ENCODE data around the gene JAK2. TPM values are rescaled to one million over a fixed set of nuclear protein-coding genes. Genes with fewer than 3 reads are reported as not detected.
A peak's percentile ranks its signal among the peaks of the same experiment; 100 is the strongest.

The JAK2 gene
- total RNA-seq (2011; cell fraction: chromatin; rRNA removed; ENCODE audit: low replicate concordance) = 47.2 and 144 TPM in 2 replicates
- total RNA-seq (2011; cell fraction: nucleolus; rRNA removed) = 15.7 and 20.1 TPM in 2 replicates
- total RNA-seq (2011; cell fraction: nucleoplasm; rRNA removed) = 35.0 and 35.2 TPM in 2 replicates
- 10.1 and 10.6 TPM in 2 replicates for total RNA-seq (2014; rRNA removed)
- 21.4 and 23.8 TPM in 2 replicates for total RNA-seq (2014; rRNA removed; fragmentation: Illumina TruSeq; extraction: Trizol)
- 20.7 and 21.5 TPM in 2 replicates for total RNA-seq (2015; rRNA removed; fragmentation: Illumina TruSeq; extraction: Trizol)
- total RNA-seq (2021) = 16.5 and 18.5 TPM in 2 replicates
- polyA plus RNA-seq (2011; rRNA removed) = 21.4 and 23.4 TPM in 2 replicates
- polyA plus RNA-seq (2011; cell fraction: cytosol; rRNA removed) = 3.8 and 11.2 TPM in 2 replicates
- polyA plus RNA-seq (2011; cell fraction: nucleus; rRNA removed) = 16.9 and 26.8 TPM in 2 replicates
- 10.4 and 11.5 TPM in 2 replicates for polyA plus RNA-seq (2012)
- 12.7 and 15.3 TPM in 2 replicates for polyA plus RNA-seq (2014; fragmentation: Illumina TruSeq; extraction: Trizol)
- 1 to 10 TPM; 4.7 to 5.1 TPM for polyA plus RNA-seq (2014; fragmentation: Nextera tagmentation; extraction: Ambion mirVana)
- polyA plus RNA-seq (2014; rRNA removed) = 9.8 and 13.4 TPM in 2 replicates
- polyA minus RNA-seq (2011; rRNA and poly(A)+ RNA removed) = 70.6 and 91.4 TPM in 2 replicates
- polyA minus RNA-seq (2011; cell fraction: cytosol; rRNA and poly(A)+ RNA removed) = 13.9 and 19.0 TPM in 2 replicates
- polyA minus RNA-seq (2011; cell fraction: nucleus; rRNA and poly(A)+ RNA removed) = 34.7 and 74.5 TPM in 2 replicates
- percentile 89 among the genes with signal in this experiment for Bru-seq, nascent RNA
- percentile 87 among the genes with signal in this experiment for BruChase-seq, experiment 1, labeled RNA remaining after a 2-hour chase
- percentile 85 among the genes with signal in this experiment for BruChase-seq, experiment 2, labeled RNA remaining after a 6-hour chase
- long read RNA-seq, experiment 1, full-length matches to known transcripts = 30 of 85 reads
- long read RNA-seq, experiment 1, partial matches to known transcripts = 21 of 85 reads
- long read RNA-seq, experiment 1, other reads (novel, unspliced or antisense) = 34 of 85 reads
- long read RNA-seq, experiment 2, partial matches to known transcripts = 1 of 5 reads
- long read RNA-seq, experiment 2, other reads (novel, unspliced or antisense) = 3 of 5 reads
- long read RNA-seq, experiment 3, partial matches to known transcripts = 4 of 8 reads
- long read RNA-seq, experiment 3, other reads (novel, unspliced or antisense) = 4 of 8 reads

DNA sequence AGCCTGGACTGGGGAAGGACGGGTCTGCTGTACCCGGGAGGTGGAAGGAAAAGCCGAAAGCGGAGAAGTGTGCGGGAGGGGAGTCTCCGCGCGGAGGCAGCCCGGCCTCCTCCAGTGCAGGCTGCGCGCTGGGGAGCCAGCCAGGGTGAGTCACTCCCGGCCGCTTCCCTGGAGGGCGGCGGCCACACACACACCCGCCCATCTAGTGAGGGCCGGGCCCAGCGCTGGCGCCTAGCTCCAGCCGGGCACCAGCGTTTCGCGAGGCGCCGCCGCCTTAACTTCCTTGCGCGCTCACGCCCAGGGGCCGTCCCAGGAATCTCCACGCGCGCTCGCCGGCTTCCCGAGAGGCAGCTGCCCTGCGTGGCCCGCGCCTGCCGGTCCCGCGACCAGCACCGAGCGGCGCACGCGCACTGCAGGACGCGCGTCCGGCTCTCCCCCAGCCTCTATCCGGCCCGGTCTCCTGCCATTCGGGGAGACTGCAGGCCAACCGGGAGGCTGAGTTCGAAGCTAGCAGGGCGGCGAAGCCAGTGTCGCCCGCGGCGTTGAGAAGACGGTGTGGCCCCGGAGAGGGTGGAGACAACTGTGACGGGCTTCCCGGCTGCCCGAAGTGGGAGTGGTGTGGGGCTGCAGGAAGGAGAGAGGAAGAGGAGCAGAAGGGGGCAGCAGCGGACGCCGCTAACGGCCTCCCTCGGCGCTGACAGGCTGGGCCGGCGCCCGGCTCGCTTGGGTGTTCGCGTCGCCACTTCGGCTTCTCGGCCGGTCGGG is at the start of gene JAK2:
JAK2 (plus strand) TSS at position 652 of the 765 bp plus-strand sequence. CDS start 36,716 bp downstream, outside the sequence.
- WGBS (ENCODE audit: insufficient coverage, low coverage, missing lambda C conversion rate) = under 1% methylated on average over 49 of the region's 84 CpGs
- POLR2A ChIA-PET = interaction anchor here (0.6 to 2.0 kb wide), 7 partner anchors 11 to 214 kb away, joined by 3 to 8 read pairs (median 3); no protein-coding TSS in a partner anchor
- no TSS peak for BruUV-seq (replicated peaks)
- Histone ChIP-seq H4K20me1 (replicated peaks; ENCODE audit: control insufficient read depth, insufficient read depth, low read length) (no peaks in the 10 kb centered on the region), H3K27ac (ENCODE audit: extremely low read depth, low read depth, low read length) (peak within 1 kb of the TSS; percentile 90), H3K4me3 (peak within 1 kb of the TSS; percentile 74), H3K9ac (ENCODE audit: insufficient read depth in 1 of 2, low read depth in 2 of 2, low read length in 2 of 2) (peak within 1 kb of the TSS; percentile 85 to 97), H3K9me1 (ENCODE audit: control insufficient read depth, insufficient read depth, low read length) (no peaks in the 10 kb centered on the region), H3K9me3 (replicated peaks; ENCODE audit: control insufficient read depth, insufficient read depth, low read depth, low read length) (no peaks in the 10 kb centered on the region), H3K27me3 (ENCODE audit: control insufficient read depth in 2 of 2, insufficient read depth in 2 of 2, low read length in 2 of 2) (no peaks in the 10 kb centered on the region), H3K36me3 (ENCODE audit: control insufficient read depth, insufficient read depth, low read length) (peaks cover 25% of the 10 kb centered on the region), H3K4me1 (replicated peaks in 1 of 2; ENCODE audit: control insufficient read depth in 2 of 2, insufficient read depth in 2 of 2, low read length in 2 of 2) (peaks cover 14 to 29% of the 10 kb centered on the region in 2 experiments; a peak in 4 of 5 replicates), H3K4me2 (ENCODE audit: insufficient read depth, low read length) (peak within 1 kb of the TSS; percentile 92), H3K79me2 (ENCODE audit: control insufficient read depth, insufficient read depth, low read length) (peaks cover 60% of the 10 kb centered on the region), H2AFZ (ENCODE audit: low read depth, low read length) (peak within 1 kb of the TSS; percentile 88)
- CTCF ChIA-PET (ENCODE audit: low intra/inter-chr PET ratio) = no interaction called here
- intact Hi-C loops (cut with micrococcal nuclease) (loop anchor here (2.0 to 5.0 kb wide), 3 partner anchors 132 to 323 kb away; partner anchors contain the start of gene PLPP6), in situ Hi-C loops (cut with MboI) (loop anchor here (5.0 to 10.0 kb wide), 2 partner anchors 123 to 230 kb away; no protein-coding TSS in a partner anchor)
- FAIRE-seq = peak; percentile 62
- peak; percentile 93 for ATAC-seq
- peak; percentile 73 to 88 (median 76) for DNase-seq (ENCODE audit: extremely low read depth in 1 of 4, low spot score in 3 of 4)
- TF ChIP-seq MTA3 (IDR thresholded peaks at IDR 0.05; ENCODE audit: borderline replicate concordance) = peak; percentile 69; the same call in 1 of the 2 replicates
- TF ChIP-seq, protein P1, sequence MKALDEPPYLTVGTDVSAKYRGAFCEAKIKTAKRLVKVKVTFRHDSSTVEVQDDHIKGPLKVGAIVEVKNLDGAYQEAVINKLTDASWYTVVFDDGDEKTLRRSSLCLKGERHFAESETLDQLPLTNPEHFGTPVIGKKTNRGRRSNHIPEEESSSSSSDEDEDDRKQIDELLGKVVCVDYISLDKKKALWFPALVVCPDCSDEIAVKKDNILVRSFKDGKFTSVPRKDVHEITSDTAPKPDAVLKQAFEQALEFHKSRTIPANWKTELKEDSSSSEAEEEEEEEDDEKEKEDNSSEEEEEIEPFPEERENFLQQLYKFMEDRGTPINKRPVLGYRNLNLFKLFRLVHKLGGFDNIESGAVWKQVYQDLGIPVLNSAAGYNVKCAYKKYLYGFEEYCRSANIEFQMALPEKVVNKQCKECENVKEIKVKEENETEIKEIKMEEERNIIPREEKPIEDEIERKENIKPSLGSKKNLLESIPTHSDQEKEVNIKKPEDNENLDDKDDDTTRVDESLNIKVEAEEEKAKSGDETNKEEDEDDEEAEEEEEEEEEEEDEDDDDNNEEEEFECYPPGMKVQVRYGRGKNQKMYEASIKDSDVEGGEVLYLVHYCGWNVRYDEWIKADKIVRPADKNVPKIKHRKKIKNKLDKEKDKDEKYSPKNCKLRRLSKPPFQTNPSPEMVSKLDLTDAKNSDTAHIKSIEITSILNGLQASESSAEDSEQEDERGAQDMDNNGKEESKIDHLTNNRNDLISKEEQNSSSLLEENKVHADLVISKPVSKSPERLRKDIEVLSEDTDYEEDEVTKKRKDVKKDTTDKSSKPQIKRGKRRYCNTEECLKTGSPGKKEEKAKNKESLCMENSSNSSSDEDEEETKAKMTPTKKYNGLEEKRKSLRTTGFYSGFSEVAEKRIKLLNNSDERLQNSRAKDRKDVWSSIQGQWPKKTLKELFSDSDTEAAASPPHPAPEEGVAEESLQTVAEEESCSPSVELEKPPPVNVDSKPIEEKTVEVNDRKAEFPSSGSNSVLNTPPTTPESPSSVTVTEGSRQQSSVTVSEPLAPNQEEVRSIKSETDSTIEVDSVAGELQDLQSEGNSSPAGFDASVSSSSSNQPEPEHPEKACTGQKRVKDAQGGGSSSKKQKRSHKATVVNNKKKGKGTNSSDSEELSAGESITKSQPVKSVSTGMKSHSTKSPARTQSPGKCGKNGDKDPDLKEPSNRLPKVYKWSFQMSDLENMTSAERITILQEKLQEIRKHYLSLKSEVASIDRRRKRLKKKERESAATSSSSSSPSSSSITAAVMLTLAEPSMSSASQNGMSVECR (CRISPR knock-in tag; IDR thresholded peaks at IDR 0.05) = peak; percentile 83
- TF ChIP-seq ZKSCAN1 (IDR thresholded peaks at IDR 0.05; ENCODE audit: low read depth, low read length) = 0 out of 2 replicates have a peak, but pooled peaks have one; percentile 49
- peak; percentile 97 for TF ChIP-seq SAFB (IDR thresholded peaks at IDR 0.05; ENCODE audit: borderline replicate concordance, low read depth, low read length)
- peak; percentile 30 to 61; a peak in 1 of 4 replicates for TF ChIP-seq NONO (IDR thresholded peaks at IDR 0.05; ENCODE audit: low read depth in 2 of 2, low read length in 1 of 2)
- TF ChIP-seq, protein P2, sequence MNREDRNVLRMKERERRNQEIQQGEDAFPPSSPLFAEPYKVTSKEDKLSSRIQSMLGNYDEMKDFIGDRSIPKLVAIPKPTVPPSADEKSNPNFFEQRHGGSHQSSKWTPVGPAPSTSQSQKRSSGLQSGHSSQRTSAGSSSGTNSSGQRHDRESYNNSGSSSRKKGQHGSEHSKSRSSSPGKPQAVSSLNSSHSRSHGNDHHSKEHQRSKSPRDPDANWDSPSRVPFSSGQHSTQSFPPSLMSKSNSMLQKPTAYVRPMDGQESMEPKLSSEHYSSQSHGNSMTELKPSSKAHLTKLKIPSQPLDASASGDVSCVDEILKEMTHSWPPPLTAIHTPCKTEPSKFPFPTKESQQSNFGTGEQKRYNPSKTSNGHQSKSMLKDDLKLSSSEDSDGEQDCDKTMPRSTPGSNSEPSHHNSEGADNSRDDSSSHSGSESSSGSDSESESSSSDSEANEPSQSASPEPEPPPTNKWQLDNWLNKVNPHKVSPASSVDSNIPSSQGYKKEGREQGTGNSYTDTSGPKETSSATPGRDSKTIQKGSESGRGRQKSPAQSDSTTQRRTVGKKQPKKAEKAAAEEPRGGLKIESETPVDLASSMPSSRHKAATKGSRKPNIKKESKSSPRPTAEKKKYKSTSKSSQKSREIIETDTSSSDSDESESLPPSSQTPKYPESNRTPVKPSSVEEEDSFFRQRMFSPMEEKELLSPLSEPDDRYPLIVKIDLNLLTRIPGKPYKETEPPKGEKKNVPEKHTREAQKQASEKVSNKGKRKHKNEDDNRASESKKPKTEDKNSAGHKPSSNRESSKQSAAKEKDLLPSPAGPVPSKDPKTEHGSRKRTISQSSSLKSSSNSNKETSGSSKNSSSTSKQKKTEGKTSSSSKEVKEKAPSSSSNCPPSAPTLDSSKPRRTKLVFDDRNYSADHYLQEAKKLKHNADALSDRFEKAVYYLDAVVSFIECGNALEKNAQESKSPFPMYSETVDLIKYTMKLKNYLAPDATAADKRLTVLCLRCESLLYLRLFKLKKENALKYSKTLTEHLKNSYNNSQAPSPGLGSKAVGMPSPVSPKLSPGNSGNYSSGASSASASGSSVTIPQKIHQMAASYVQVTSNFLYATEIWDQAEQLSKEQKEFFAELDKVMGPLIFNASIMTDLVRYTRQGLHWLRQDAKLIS (CRISPR knock-in tag; IDR thresholded peaks at IDR 0.05) = peak; percentile 54; the same call in 1 of the 2 replicates
